Smooth muscle cell of the pulmonary artery (primary cell): ENCODE measurements around the gene NPIPA2. TPM values are rescaled to one million over a fixed set of nuclear protein-coding genes. Genes with fewer than 3 reads are reported as not detected.

Experiments
- total RNA-seq: library from RNA; depleted of rRNA; stranded (reverse); fragments of >200 nt; gene quantifications from 2 replicates; pipeline ENCODE4 v1.2.3, GENCODE V29; 2014

Gene NPIPA2
- total RNA-seq, result 0.69 and 0.98 TPM in 2 replicates

GRCh38 chr16:14742273-14743128 lies at the start of gene NPIPA2:
Gene NPIPA2 (plus strand): TSS chr16:14742533. CDS start chr16:14748066, 5,533 bp downstream.

GRCh38 chr16:14694129-14694528 lies 48.2 kb upstream of the NPIPA2 start, which contains the start of gene PLA2G10:
Gene PLA2G10 (minus strand): TSS chr16:14694308. CDS start chr16:14694229, 79 bp downstream.

GRCh38 chr16:14703156-14704011 lies 38.9 kb upstream of the NPIPA2 start, which contains the start of gene NPIPA3:
Gene NPIPA3 (plus strand): TSS chr16:14703411. CDS start chr16:14708944, 5,533 bp downstream.

Other genes with a start within 250 kb of the NPIPA2 start
- 22.6 and 24.4 TPM in 2 replicates for gene PARN, start 112.3 kb upstream of the NPIPA2 start, total RNA-seq
- 60.3 and 63.9 TPM in 2 replicates for gene BFAR, start 109.6 kb upstream of the NPIPA2 start, total RNA-seq
- gene PLA2G10, start 48.2 kb upstream of the NPIPA2 start, total RNA-seq, result not detected in 2 replicates
- 0.69 and 0.98 TPM in 2 replicates for gene NPIPA3, start 39.1 kb upstream of the NPIPA2 start, total RNA-seq
- 165 and 264 TPM in 2 replicates for gene NOMO1, start 91.2 kb downstream of the NPIPA2 start, total RNA-seq
- 58.4 and 78.9 TPM in 2 replicates for gene NPIPA1, start 194.9 kb downstream of the NPIPA2 start, total RNA-seq
- 96.7 and 137 TPM in 2 replicates for gene PDXDC1, start 232.5 kb downstream of the NPIPA2 start, total RNA-seq